GM18870 (cell line): ENCODE measurements around the gene PAGR1.
A peak's percentile ranks its signal among the peaks of the same experiment; 100 is the strongest.
"Not testable (repeated sequence)": the region's sequence is repeated elsewhere in the genome, so short reads cannot be mapped to it uniquely, and the experiment has no call there.

Source experiments
- ATAC-seq: cut with Tn5 transposase; IDR thresholded peaks from one replicate; pipeline ENCODE4 v1.9.1; 2021; ENCODE audit warnings: moderate library complexity; ENCODE audit not compliant: unreplicated experiment

PAGR1 gene

DNA sequence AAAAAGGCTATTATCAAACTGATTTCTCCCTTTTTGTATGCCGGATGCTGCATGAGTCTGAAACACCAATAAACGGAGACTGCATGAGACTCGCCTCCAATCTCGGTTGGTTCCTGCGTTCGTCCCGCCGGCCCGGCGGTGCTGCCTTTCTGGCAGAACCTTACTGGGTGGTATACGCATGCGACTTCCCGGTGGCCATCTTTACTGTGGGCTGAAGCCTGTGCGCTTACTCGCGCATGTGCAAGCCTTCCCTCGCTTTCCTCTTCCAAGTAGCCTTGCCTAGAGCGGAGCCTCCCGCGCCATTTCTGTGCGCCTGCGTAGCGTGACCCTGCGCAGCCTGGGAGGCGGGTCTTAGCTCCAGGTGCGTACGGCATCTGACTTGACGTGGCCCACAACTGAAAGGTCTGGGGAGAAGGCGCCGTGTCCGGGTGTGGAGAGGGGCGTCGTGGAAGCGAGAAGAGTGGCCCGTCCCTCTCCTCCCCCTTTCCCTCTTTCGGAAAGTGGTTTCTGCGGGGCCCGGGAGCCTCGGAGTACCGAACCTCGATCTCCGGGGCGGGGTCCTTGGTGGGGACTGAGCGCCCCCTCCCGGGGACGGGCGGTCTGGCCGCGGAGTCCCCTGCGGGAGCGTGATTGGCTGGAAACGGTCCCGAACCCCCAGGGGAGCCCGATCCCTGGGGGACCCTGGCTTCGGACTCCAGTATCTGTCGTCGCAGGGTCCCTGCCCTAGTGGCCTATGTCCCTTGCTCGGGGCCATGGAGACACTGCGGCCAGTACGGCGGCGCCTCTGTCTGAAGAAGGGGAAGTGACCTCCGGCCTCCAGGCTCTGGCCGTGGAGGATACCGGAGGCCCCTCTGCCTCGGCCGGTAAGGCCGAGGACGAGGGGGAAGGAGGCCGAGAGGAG is at the start of gene PAGR1:
TSS of gene PAGR1 (plus strand) at position 360 of the 901 bp plus-strand sequence. CDS start at position 734, 374 bp downstream.
- peak; percentile 57 for ATAC-seq

DNA sequence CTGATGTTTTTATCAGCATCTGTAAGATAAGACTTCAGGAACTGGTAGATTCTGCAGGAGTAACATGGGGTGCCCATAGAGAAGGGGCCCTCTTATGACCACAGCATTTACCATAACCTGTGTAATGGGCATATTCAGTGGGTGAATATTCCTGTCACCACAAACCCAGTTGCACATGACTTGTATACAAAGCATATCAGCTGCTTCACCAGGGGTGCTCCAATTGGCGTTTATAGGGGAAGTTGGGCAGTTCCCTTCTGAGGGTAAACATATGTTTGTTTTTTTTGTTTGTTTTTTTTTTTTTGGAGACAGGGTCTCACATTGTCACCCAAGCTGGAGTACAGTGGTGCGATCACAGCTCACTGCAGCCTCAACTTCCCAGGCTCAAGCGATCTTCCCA is 49.4 kb upstream of the PAGR1 start:
- ATAC-seq = no peak

DNA sequence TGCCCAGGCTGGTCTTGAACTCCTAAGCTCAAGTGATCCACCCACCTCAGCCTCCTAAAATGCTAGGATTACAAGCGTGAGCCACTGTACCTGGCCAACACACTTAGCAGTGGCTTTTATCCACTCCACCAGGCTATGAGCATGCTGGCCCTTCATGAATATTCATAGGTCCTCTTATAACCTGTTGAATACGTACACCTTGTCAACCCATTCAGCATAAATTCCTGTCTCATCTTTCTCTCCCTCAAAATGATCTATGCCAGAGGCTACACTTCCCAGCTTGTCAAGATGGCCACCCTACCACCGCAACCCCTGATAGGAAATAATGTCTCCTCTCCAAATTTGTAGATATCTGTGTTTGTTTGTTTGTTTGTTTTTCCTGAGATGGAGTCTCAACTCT is 48.9 kb upstream of the PAGR1 start:
- ATAC-seq = no peak

DNA sequence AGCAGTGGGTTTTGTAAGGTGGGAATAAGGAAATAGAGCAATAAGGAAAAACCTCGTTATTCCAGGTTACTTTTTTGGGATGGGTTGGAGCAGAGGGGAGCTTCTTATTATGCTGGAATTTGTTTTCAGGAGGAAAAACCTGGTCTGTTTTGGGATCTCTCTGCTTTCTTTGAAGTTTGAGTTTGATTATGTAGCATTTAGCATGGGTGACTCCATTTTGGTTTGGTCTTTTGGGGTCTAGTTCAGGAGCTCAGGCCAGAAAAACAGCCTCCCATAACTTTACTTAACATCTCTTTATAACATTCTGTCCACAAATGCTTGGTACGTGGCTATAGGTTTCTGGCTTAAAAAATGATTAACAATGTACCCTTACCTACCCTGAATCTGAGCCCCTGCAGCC is 46.4 kb upstream of the PAGR1 start:
- no peak for ATAC-seq

DNA sequence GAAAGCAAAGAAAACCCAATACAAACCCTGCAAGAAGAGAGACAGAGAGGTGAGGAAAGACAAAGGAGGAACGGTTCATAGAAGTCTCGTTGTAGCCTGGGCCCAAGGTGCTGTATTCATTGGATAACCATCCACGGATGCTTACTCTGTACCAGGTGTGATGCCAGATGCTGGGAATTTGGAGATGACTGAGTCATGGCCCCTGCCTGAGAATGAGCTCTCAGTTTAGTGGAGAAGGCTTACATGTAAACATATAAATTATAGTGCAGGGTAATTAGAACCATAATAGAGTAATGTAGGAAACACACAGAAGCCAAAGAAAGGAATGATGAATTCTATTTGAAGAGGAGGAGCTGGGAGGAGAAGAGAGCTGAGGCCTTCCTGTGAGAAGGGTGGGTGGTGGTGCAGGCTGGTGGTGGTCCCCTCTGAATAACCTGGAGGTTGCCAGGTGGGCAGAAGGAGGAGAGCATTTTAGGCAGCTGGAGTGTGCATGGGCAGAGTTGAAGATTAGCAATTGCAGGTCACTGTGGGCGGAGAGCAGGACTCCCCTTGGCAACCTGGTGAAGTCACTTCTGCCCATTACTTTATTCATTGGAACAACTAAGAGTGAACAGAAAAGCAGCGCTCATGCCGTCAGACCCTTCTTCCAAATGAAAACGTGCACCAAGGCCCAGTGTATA is 45.6 kb upstream of the PAGR1 start:
- ATAC-seq = no peak

DNA sequence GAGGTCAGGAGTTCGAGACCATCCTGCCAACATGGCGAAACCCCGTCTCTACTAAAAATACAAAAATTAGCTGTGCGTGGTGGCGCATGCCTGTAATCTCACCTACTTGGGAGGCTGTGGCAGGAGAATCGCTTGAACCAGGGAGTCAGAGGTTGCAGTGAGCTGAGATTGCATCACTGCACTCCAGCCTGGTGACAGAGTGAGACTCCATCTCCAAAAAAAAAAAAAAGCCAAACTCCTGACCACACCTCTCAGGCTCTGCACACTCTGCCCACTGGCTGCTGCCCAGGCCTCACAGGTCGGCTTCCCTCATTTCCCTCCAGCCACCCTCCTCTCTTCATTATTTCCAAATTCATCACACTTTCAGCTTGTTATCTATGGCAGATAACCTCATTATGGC is 43.6 kb upstream of the PAGR1 start:
- not testable (repeated sequence) for ATAC-seq

DNA sequence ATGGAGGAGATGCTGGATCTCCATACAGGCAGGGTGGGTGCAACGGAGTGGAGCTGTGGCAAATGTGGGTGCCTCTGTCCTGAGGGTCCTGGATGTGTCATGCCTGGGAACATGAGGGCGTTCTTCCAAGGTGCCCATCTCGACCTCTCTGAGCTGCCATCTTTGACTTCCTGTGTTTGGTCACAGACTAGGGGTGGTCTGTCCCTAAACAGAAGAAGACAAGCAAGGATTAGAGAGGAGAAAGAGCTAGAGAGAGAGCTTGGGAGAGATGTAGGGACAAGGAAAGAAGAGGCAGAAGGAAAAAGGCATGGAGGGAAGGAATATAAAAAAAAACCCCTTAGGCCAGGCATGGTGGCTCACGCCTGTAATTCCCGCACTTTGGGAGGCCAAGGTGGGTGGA is 41.2 kb upstream of the PAGR1 start:
- ATAC-seq = no peak

DNA sequence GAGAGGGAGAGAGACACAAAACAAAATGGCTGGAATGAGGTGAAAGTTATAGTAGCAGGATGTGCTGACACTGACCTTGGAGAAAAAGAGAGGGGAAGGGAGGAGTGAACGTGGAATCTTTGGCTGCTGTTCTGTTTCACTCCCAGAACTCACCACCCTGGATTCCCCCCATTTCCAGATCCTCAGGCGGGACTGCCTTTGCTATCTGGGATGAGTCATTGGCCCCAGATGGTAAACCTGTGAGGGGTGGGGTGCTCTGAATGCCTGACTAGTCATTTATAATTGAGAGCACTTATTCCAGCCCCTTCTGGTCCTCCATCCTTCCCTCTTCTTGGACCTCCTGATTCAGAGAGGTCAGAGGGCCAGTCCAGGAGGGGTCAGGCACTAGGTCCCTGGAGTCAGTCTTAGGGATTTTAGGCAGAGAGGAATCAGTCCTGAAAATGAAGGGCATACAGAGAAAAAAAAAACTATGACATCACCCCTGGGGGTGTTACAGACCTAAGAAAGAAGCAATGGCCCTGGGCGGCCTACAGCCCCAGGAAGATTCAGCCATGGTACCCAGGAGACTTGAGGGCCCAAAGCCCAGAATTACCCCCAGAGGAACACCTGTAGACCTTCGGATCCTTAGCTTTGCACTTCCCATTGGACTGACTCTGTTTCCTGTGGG is 40.1 kb upstream of the PAGR1 start:
- ATAC-seq = no peak

DNA sequence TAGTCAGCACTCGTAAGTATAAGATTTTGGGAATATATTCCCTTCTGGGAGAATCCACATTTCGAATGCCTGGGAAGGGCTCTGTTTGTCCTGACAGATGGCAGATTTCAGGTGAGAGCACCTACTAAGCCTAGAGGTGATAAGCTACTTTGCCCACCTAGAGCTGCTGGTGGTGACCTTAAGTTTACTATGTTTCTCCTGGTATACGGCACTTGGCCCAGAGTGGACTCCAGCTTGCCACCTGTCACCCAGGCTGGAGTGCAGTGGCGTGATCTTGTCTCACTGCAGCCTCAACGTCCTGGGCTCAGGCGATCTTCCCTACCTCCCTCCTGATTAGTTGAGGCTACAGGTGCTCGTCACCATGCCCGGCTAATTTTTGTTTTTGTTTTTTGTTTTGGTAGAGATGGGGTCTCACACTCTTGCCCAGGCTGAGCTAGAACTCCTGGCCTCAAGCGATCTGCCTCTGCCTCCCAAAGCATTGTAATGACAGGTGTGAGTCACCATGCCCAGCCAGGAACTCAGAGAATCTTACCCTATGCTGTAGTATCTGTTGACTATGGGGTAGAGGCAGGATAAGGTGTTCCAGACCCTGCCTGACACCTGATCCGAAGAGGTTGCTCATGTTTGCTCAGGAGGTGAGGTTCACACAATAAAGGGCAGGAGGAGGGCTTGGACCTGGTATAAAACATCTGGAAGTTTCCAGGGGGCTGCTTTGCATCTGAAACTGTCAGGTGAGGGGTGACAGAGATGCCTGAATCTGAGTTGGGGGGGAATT is 38.2 kb upstream of the PAGR1 start, which contains the start of gene ZG16:
TSS of gene ZG16 (plus strand) at position 681 of the 775 bp plus-strand sequence. CDS start 1,011 bp downstream, outside the sequence.
- no peak for ATAC-seq

DNA sequence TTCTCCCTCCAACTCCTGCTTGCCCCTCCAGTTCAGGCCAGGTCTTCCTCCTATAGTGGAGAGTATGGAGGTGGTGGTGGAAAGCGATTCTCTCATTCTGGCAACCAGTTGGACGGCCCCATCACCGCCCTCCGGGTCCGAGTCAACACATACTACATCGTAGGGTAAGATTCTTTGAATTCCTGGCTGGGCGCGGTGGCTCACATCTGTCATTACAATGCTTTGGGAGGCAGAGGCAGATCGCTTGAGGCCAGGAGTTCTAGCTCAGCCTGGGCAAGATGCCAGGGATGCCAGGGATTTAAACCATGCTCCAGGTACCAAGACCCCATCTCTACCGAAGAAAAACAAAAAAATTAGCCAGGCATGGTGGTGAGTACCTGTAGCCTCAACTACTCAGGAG is 36.5 kb upstream of the PAGR1 start:
- no peak for ATAC-seq

DNA sequence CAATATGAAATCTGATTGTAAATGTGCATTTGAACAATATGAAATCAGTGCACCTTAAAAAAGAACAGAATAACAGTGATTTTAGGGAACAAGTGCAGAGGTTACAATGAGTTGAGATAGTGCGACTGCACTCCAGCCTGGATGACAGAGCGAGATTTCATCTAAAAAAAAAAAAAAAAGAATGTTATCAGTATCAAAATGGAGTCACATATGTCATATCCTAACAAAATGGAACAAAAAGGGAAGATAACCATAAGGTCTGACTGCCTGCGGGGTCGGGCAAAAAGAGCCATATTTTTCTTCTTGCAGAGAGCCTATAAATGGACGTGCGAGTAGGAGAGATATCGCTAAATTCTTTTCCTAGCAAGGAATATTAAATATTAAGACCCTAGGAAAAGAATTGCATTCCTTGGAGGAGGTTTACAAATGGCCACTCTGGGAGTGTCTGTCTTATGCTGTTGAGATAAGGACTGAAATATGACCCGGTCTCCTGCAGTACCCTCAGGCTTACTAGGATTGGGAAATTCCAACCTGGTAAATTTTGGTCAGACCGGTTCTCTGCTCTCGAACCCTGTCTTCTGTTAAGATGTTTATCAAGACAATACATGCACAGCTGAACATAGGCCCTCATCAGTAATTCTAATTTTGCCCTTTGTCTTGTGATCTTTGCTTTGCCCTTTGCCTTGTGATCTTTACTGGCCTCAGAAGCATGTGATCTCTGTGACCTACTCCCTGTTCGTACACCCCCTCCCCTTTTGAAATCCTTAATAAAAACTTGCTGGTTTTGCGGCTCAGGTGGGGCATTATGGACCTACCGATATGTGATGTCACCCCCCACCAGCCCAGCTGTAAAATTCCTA is 32.6 kb upstream of the PAGR1 start:
- ATAC-seq = not testable (repeated sequence)

DNA sequence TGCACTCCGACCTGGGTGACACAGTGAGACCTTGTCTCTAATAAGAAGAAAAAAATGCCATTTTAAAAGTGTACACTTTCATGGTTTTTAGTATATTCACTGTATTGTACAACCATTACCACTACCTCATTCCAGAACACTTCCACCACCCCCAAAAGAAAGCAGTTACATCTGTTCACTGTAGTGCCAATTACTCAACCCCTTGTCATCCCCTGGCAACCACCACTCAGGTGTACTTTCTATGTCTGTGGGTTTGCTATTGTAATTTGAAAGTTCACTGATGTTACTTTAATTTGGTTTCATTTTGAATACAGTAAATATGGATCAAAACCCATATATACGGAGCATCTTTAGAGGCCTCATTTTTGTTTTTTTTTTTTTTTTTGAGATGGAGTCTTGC is 31.8 kb upstream of the PAGR1 start:
- no peak for ATAC-seq

DNA sequence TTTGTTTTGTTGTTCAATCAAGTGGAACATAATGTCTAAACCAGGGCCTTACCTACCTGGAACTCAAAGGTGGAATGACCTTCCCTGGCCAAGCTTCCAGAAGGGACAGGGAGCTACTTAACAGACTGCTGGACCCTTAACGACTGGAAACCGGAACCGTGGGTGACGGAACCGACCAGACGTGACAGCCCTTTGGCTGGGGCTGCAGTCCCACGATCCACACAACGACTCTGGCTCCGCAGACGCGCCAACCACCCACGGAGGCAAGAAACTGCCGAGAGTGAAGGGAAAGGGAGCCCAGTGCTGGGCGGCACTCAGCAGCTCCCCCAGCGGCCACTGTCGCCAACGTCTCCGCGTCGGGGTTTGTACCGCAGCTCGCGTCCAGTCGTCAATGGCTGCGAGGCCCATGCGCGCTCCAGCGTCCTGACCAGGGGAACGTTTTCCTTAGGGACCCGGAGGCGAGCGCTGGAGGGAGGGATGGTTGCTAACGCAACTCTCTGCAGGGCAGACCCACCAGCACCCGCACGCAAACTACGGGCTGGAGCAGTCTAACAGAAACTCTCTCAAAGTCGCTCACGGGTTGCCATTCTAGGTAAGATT is 31.0 kb upstream of the PAGR1 start:
- no peak for ATAC-seq

DNA sequence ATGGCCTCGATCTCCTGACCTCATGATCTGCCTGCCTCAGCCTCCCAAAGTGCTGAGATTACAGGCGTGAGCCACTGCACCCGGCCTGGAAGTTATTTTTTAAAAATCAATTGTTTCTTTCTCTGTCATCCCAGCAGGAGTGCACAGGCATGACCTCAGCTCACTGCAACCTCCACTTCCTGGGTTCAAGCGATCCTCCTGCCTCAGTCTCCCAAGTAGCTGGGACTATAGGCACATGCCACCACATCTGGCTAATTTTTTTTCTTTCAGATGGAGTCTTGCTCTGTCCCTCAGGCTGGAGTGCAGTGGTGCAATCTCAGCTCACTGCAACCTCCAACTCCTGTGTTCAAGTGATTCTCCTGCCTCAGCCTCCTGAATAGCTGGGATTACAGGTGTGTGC is 28.8 kb upstream of the PAGR1 start:
- not testable (repeated sequence) for ATAC-seq

DNA sequence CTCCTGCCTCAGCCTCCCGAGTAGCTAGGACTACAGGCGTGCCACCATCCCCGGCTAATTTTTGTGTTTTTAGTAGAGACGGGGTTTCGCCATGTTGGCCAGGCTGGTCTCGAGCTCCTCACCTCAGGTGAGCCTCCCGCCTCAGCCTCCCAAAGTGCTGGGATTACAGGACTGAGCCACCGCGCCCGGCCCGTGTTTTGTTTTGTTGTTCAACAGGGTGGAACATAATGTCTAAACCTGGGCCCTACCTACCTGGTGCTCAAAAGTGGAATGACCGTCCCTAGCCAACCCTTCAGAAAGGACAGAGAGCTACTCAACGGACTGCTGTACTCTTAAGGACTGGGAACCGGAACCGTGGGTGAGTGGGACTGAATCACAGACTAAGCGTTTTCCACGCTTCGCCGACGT is 26.2 kb upstream of the PAGR1 start:
- ATAC-seq = no peak

DNA sequence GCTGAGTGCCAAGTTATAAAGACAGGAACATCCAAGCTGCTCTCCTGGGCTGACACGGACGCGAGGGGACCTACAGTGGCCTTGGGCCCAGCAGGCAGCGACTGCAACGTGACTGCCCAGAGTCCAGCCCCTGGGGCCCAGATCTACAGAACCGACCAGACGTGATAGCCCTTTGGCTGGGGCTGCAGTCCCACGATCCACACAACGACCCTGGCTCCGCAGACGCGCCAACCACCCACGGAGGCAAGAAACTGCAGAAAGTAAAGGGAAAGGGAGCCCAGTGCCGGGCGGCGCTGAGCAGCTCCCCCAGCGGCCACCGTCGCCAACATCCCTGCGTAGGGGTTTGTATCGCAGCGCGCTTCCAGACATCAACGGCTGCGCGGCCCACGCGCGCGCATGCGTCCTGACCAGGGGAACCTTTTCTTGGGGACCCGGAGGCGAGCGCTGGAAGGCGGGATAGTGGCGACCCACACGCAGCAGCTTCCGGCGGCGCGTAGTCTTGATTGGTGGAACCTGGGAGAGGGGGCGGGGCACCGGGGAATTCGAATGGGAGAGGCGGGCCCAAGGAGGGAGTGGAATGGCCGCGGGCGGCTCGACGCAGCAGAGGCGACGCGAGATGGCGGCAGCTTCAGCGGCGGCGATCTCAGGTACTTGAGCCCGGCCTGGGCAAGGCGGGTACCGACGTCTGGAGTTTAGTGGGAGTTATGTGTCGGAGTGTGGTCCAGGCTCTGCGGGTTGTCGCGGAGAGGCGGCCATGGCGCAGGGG is 25.6 kb upstream of the PAGR1 start, which contains the start of gene KIF22:
TSS of gene KIF22 (plus strand) at position 569 of the 766 bp plus-strand sequence. CDS start at position 578, 9 bp downstream.
- ATAC-seq = peak; percentile 87

DNA sequence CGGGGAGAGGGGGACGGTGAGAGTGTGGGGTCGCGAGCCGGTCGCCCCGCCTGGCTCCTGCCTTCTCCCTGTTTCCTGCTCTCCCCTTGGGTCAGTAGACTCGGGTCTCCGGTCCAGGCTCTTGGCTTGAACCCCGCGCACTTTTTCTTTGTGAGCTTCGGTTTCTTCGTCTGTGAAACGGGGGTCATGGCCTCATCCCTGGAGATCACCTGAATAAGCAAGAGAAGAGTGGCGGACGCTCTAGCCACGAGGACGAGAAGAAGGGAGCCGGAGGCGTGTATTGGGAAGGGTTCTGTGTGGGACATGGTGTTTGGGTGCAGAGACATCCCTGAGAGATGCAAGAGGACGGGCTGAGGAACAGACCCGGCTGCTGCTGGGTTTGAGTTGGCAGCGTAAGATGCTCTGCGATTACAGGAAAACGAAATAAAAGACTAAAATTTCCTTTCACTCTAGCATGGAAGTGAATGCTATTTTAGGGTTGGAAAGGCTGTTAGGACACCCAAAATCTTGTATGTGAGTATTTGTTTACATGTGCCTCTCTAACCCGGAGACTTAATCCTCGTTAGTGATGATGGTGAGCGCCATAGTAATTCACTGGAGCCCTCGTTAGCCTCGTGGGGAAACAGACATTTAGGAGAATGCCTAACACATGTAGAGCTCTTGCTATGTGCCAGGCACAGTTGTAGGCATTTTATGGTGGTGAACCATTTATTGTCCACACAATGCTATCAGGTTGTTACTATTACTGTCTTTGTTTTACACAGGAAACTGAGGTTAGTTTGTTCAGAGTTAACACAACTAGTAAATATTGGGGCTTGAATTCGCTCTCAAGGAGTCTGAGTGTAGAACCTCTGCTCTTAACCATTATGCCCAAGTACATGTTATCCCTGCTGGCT is 24.8 kb upstream of the PAGR1 start:
- ATAC-seq = peak; percentile 3
